ENCODE results near the gene SLC9A6.

SLC9A6 gene

GRCh38 chrX:135985157-135985972 is at the start of gene SLC9A6:
Gene SLC9A6 (plus strand): TSS chrX:135985435. CDS start chrX:135985659, 224 bp downstream.
- peak; percentile 77 for DNase-seq

GRCh38 chrX:135944486-135944885 is 40.7 kb upstream of the SLC9A6 start:
- DNase-seq, result no peak

GRCh38 chrX:135951291-135951690 is 33.9 kb upstream of the SLC9A6 start:
- DNase-seq, result no peak

GRCh38 chrX:135973025-135973547 is 12.1 kb upstream of the SLC9A6 start:
- no peak for DNase-seq

GRCh38 chrX:135973548-135974278 is 11.5 kb upstream of the SLC9A6 start, which contains the start of gene MMGT1:
Gene MMGT1 (minus strand): TSS chrX:135973988. CDS start chrX:135973675, 313 bp downstream.
- DNase-seq, result peak; percentile 87

- peak; percentile 70 for DNase-seq
Measured at GRCh38 chrX:135974279-135974856, 10.9 kb upstream of the SLC9A6 start.

GRCh38 chrX:135975421-135975820 is 9.8 kb upstream of the SLC9A6 start:
- DNase-seq, result no peak

GRCh38 chrX:135977611-135978010 is 7.6 kb upstream of the SLC9A6 start:
- no peak for DNase-seq

GRCh38 chrX:135981010-135981409 is 4.2 kb upstream of the SLC9A6 start:
- no peak for DNase-seq

- DNase-seq, result no peak
Measured at GRCh38 chrX:135981668-135982067, 3.6 kb upstream of the SLC9A6 start.

GRCh38 chrX:135982860-135983259 is 2.4 kb upstream of the SLC9A6 start:
- no peak for DNase-seq

GRCh38 chrX:135984256-135984655 is 979 bp upstream of the SLC9A6 start:
- DNase-seq, result no peak

GRCh38 chrX:135984791-135985156 is 461 bp upstream of the SLC9A6 start:
- DNase-seq, result no peak

GRCh38 chrX:135985973-135986310 is 707 bp downstream of the SLC9A6 start:
- DNase-seq, result no peak

GRCh38 chrX:135988245-135988644 is 3.0 kb downstream of the SLC9A6 start:
- no peak for DNase-seq

- DNase-seq, result no peak
Measured at GRCh38 chrX:136015016-136015415, 29.8 kb downstream of the SLC9A6 start.

- DNase-seq, result no peak
Measured at GRCh38 chrX:136016881-136017280, 31.6 kb downstream of the SLC9A6 start.

GRCh38 chrX:136019226-136019625 is 34.0 kb downstream of the SLC9A6 start:
- no peak for DNase-seq

GRCh38 chrX:136021160-136021559 is 35.9 kb downstream of the SLC9A6 start:
- DNase-seq, result no peak

- DNase-seq, result peak; percentile 4
Measured at GRCh38 chrX:136021903-136022302, 36.7 kb downstream of the SLC9A6 start.

GRCh38 chrX:136025091-136025490 is 39.9 kb downstream of the SLC9A6 start:
- DNase-seq, result no peak

- no peak for DNase-seq
Measured at GRCh38 chrX:136028383-136028984, 43.2 kb downstream of the SLC9A6 start.

- DNase-seq, result no peak
Measured at GRCh38 chrX:136029766-136030165, 44.5 kb downstream of the SLC9A6 start.

All from stimulated activated CD4-positive, alpha-beta T cell treated with anti-CD3 and anti-CD28 coated beads, Interleukin-15, amount 100 ng/mL, for 24 hours (primary cell).